ENCODE measurements around the gene BCR.
A peak's percentile ranks its signal among the peaks of the same experiment; 100 is the strongest.

GRCh38 chr22:23240639-23241389, 60.5 kb downstream of the BCR start:
- no peak for TF ChIP-seq CHD1 (IDR thresholded peaks at IDR 0.05; ENCODE audit: low read depth, low read length)
- no peak for TF ChIP-seq BHLHE40 (IDR thresholded peaks at IDR 0.05; ENCODE audit: low read depth, low read length)
- TF ChIP-seq, protein P1, sequence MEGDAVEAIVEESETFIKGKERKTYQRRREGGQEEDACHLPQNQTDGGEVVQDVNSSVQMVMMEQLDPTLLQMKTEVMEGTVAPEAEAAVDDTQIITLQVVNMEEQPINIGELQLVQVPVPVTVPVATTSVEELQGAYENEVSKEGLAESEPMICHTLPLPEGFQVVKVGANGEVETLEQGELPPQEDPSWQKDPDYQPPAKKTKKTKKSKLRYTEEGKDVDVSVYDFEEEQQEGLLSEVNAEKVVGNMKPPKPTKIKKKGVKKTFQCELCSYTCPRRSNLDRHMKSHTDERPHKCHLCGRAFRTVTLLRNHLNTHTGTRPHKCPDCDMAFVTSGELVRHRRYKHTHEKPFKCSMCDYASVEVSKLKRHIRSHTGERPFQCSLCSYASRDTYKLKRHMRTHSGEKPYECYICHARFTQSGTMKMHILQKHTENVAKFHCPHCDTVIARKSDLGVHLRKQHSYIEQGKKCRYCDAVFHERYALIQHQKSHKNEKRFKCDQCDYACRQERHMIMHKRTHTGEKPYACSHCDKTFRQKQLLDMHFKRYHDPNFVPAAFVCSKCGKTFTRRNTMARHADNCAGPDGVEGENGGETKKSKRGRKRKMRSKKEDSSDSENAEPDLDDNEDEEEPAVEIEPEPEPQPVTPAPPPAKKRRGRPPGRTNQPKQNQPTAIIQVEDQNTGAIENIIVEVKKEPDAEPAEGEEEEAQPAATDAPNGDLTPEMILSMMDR (conservative IDR thresholded peaks at IDR 0.05; ENCODE audit: low read depth, low read length), result 0 out of 2 replicates have a peak, but pooled peaks have one; percentile 8
- no peak for TF ChIP-seq MXI1 (IDR thresholded peaks at IDR 0.05; ENCODE audit: borderline replicate concordance, low read depth, low read length)
- TF ChIP-seq MAFK (IDR thresholded peaks at IDR 0.05; ENCODE audit: low read depth, low read length), result no peak
- no peak for TF ChIP-seq POLR2A (IDR thresholded peaks at IDR 0.05; ENCODE audit: low read depth, low read length)
- no peak for TF ChIP-seq MAZ (IDR thresholded peaks at IDR 0.05; ENCODE audit: borderline replicate concordance, low read depth, low read length)

Data from IMR-90 (cell line).